PC-9 (cell line): ENCODE measurements around the gene FADS3.

Experiments used
- CTCF ChIP-seq: fragments of 200-600 bp; sonication (generic); conservative IDR thresholded peaks from 2 replicates; pipeline ENCODE4 v1.6.1; 2017; ENCODE audit warnings: mixed run types, antibody characterized with exemption, mild to moderate bottlenecking, moderate library complexity
- EZH2 ChIP-seq: fragments of 200-600 bp; sonication (generic); IDR thresholded peaks from 2 replicates; pipeline ENCODE4 v1.8.0; 2017; ENCODE audit warnings: antibody characterized with exemption, low read depth

GRCh38 chr11:61828629-61829407, 62.5 kb downstream of the FADS3 start:
- TF ChIP-seq CTCF (no peak), EZH2 (no peak)
